Body of pancreas (tissue), 4 donors: ENCODE measurements around the gene SPDYE4. TPM values are rescaled to one million over a fixed set of nuclear protein-coding genes. Genes with fewer than 3 reads are reported as not detected.

Experiments used
- ATAC-seq: fragments of 150-250 bp; one replicate; pipeline ENCODE4 v1.9.1; 2016
- DNase-seq, 4 donors: peaks; one replicate each; pipeline ENCODE4 v3.0.0-alpha.2; 2019
- H3K27ac ChIP-seq, 4 donors: fragments of 200-600 bp; sonication (generic); 1 replicate in 3 of 4; 2 replicates in 1 of 4; pipeline versions ENCODE4 v1.5.1 to v1.6.1; 2016 to 2019; ENCODE audit warnings: mild to moderate bottlenecking in 1 of 4, mixed read lengths in 1 of 4, moderate library complexity in 1 of 4
- H3K27me3 ChIP-seq, 2 donors: fragments of 200-600 bp; sonication (generic); one replicate each; pipeline ENCODE4 v1.6.0; 2016; ENCODE audit warnings: mild to moderate bottlenecking in 1 of 2
- H3K36me3 ChIP-seq, 2 donors: fragments of 200-600 bp; sonication (generic); replicated peaks in 1 of 2; 2 replicates each; pipeline ENCODE4 v1.5.1; 2016; ENCODE audit warnings: low read depth in 2 of 2; ENCODE audit not compliant: insufficient read depth in 1 of 2
- H3K4me1 ChIP-seq: fragments of 200-600 bp; sonication (generic); one replicate; pipeline ENCODE4 v1.6.0; 2016
- H3K4me3 ChIP-seq, 2 donors: fragments of 200-600 bp; sonication (generic); 1 replicate in 1 of 2; 2 replicates in 1 of 2; pipeline ENCODE4 v1.5.1; 2016 to 2019
- H3K9me3 ChIP-seq, 3 donors: fragments of 200-600 bp; sonication (generic); 1 replicate in 2 of 3; 2 replicates in 1 of 3; pipeline ENCODE4 v1.5.1; 2016
- POLR2A ChIP-seq, 3 donors: fragments of 450-650 bp; IDR thresholded peaks; one replicate each; pipeline ENCODE4 v1.6.1; 2016; ENCODE audit warnings: antibody characterized with exemption in 3 of 3, mild to moderate bottlenecking in 2 of 3
- WGBS, 2 donors: methylation state at CpG; one replicate each; pipeline ENCODE4 v1.1.5; 2017; 5-methylcytosine and 5-hydroxymethylcytosine counted together
- intact Hi-C: fragments of 100-400 bp; cut with DNase I; formaldehyde crosslinking; loops from one replicate; pipeline ENCODE4 v1.15.1; 2023
- total RNA-seq, 2 donors: library from RNA; depleted of rRNA; stranded (reverse); fragments of >200 nt; gene quantifications; one replicate each; pipeline ENCODE4 v1.1.0, GENCODE V29; 2016
- TF ChIP-seq, protein P1 (sequence below), 7 experiments: fragments of 450-650 bp in 4 of 7; fragments of 200-600 bp in 3 of 7; sonication (generic) in 3 of 7; IDR thresholded peaks; one replicate each; pipeline ENCODE4 v1.5.1; 2016 to 2019; ENCODE audit warnings: antibody characterized with exemption in 7 of 7

The SPDYE4 gene
- total RNA-seq, 2 donors from 2014 or later, result not detected

DNA sequence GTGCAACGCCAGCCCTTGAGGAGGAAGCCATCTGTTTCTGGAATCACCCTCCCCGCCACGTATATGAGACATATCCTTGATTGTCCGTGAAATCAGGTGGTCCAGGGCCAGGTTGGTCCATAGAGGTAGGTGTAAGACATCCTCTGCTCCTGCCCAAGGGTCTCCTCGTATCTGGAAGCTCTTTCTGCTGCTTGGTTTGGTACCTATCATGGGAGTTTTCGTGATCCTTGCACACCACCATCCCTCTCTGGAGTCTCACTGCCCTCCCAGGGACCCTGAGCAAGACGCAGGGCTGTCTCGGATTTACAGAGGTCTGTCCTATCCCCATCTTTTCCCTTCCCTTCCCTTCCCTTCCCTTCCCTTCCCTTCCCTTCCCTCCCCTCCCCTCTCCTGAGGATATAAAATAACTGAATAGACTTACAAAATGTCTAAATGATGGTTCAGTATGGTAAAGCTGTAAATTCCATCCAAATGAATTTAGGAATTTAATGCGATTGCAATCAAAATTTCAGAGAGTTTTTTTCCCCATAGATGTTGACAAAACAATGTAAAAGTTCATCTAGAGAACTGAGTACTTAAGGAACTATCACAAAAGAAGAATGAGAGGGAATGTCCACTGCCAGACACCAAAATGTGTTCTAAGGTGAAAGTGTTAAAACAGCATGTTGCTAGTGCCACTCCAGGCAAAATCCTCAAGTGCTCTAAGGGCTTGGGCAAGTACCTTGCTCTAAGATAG, 11.7 kb downstream of the SPDYE4 start:
- no peak for TF ChIP-seq POLR2A (IDR thresholded peaks at IDR 0.05)
- TF ChIP-seq, protein P1, sequence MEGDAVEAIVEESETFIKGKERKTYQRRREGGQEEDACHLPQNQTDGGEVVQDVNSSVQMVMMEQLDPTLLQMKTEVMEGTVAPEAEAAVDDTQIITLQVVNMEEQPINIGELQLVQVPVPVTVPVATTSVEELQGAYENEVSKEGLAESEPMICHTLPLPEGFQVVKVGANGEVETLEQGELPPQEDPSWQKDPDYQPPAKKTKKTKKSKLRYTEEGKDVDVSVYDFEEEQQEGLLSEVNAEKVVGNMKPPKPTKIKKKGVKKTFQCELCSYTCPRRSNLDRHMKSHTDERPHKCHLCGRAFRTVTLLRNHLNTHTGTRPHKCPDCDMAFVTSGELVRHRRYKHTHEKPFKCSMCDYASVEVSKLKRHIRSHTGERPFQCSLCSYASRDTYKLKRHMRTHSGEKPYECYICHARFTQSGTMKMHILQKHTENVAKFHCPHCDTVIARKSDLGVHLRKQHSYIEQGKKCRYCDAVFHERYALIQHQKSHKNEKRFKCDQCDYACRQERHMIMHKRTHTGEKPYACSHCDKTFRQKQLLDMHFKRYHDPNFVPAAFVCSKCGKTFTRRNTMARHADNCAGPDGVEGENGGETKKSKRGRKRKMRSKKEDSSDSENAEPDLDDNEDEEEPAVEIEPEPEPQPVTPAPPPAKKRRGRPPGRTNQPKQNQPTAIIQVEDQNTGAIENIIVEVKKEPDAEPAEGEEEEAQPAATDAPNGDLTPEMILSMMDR (IDR thresholded peaks at IDR 0.05), result no peak
- no peak overlapping the region for H3K4me3 ChIP-seq
- H3K9me3 ChIP-seq, result no peaks in the 10 kb centered on the region
- no peak for ATAC-seq
- H3K36me3 ChIP-seq, result no peaks in the 10 kb centered on the region
- no peak overlapping the region for H3K27ac ChIP-seq
- intact Hi-C loops, result no loop called here
- no peaks in the 10 kb centered on the region for H3K27me3 ChIP-seq
- WGBS, 2 donors, result 12 to 17% methylated on average over 8 to 9 of the region's 9 CpGs
- peaks cover 11% of the 10 kb centered on the region for H3K4me1 ChIP-seq
- DNase-seq, result no peak

DNA sequence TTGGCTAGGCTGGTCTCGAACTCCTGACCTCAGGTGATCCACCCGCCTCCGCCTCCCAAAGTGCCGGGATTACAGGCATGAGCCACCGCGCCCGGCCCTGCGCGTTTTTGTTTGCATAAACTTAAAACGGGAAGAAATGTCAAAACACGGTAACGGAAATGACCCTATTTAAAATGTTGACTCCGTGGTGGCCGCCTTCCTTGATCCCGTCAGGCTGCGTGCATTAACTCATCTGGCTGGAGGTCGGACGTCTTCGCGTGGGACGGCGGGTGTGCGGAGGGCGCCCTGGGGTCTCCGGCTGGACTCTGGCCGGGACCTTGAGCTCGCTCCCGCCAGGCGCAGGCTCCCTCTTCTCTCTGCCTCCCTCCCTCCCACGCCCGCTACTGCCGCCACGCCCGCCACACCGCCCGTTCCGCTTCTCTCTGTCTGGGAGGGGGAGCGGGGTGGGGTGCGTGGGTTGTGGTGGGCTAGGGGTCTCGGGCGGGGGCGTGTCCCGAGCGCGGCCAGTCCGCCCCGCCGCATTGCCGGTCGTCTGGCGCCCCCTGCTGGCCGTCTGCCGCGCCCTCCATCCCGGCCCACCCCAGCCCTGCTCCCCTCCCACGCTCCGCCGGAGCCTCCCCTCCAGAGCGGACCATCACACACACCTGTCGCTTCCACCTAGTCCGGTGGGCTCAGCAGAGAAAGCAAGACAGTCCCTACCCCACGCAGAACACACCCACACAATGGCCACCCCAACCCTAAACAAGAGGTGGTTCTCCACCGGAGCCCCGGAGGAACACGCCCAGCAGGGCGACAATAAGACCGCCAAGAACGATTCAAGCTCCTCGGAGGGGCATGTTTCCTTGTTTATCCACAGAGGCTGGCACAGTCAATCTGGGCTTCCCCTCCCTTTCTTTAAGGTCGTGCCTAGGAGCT, 12.5 kb downstream of the SPDYE4 start:
- peak in 1 of 3 donors; percentile 9 for TF ChIP-seq POLR2A (IDR thresholded peaks at IDR 0.05)
- TF ChIP-seq, protein P1 (IDR thresholded peaks at IDR 0.05), result peak; percentile 66 to 98 (median 79)
- Histone ChIP-seq H3K4me1 (peaks cover 11% of the 10 kb centered on the region), H3K27me3 (no peaks in the 10 kb centered on the region), H3K4me3 (peak overlapping the region; percentile 1 to 32), H3K27ac (peak overlapping the region in 1 of 4 donors; percentile 11), H3K36me3 (no peaks in the 10 kb centered on the region), H3K9me3 (no peaks in the 10 kb centered on the region)
- intact Hi-C loops, result no loop called here
- 0 to 1% methylated on average over 31 to 70 of the region's 70 CpGs for WGBS, 2 donors
- ATAC-seq, result peak; percentile 78
- peak; percentile 51 to 67 (median 58) for DNase-seq

DNA sequence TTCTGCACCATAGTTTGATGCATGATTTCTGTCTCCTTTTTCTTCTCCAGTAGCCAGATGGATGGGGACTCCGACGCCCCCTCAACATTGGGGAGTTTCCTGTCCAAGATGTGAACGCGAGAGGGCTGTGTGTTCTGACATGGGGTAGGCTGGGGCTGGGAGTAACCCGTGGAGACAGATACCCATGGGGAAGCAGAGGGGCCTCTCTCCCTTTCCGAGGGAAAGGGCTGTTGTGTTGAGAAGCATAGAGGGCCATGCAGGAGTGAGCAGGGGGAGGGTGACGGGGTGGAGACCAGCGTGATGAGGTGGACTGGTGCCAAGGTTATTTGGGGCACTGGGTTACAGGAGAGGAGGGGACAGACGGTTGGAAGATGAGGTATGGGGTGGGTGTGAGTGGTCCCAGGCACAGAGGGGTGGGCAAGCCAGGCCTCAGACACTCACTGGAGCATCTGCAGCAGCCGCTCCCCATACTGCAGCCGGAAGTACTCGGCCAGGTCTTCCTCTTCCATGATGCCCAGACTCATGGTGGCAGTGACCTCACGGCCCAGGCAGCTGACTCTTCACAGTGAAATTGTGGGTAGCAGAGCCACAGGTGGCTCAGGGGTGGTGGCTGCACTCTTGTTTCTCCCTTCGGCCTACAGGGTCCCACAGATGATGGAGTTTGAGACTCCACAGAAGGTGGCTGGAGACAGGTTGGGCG, 14.1 kb downstream of the SPDYE4 start:
- no peak overlapping the region for H3K27ac ChIP-seq
- peaks cover 11% of the 10 kb centered on the region for H3K4me1 ChIP-seq
- DNase-seq (no peak), ATAC-seq (no peak)
- H3K9me3 ChIP-seq, result no peaks in the 10 kb centered on the region
- TF ChIP-seq, protein P1 (IDR thresholded peaks at IDR 0.05), result no peak
- no peak for TF ChIP-seq POLR2A (IDR thresholded peaks at IDR 0.05)
- intact Hi-C loops, result no loop called here
- H3K27me3 ChIP-seq, result no peaks in the 10 kb centered on the region
- 57% methylated on average over 14 to 15 of the region's 15 CpGs for WGBS, 2 donors
- H3K4me3 ChIP-seq, result no peak overlapping the region
- no peaks in the 10 kb centered on the region for H3K36me3 ChIP-seq

DNA sequence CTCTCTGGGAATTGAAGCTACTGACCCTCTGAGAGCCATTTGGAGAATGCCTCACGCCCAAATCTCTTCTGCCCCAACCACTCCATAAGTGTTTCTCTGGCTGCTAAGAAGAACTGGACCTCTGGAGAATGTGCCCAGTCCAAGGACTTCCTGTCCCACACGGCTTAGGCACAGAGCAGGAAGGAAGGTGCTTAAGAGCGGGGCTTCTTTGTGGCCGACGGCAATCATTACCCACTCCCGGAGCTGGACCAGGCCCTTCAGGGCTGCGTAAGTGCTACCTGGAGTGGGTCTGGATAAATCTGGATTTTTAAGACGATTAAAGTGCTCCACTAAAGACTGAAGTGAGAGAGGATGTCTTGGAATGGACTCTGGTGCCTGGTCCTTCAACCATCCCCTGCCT, 15.5 kb downstream of the SPDYE4 start:
- intact Hi-C loops, result loop anchor here (2.0 kb wide), 1 partner anchor 336 kb away; no protein-coding TSS in a partner anchor
- no peak for DNase-seq
- no peak for ATAC-seq
- Histone ChIP-seq H3K27me3 (no peaks in the 10 kb centered on the region), H3K9me3 (no peaks in the 10 kb centered on the region), H3K27ac (no peak overlapping the region), H3K36me3 (no peaks in the 10 kb centered on the region), H3K4me3 (no peak overlapping the region), H3K4me1 (peaks cover 11% of the 10 kb centered on the region)
- 65 to 74% methylated on average over 6 to 8 of the region's 8 CpGs for WGBS, 2 donors
- TF ChIP-seq, protein P1 (IDR thresholded peaks at IDR 0.05), result no peak
- no peak for TF ChIP-seq POLR2A (IDR thresholded peaks at IDR 0.05)
